ENCODE results near the gene ADAMTS17. TPM values are rescaled to one million over a fixed set of nuclear protein-coding genes. Genes with fewer than 3 reads are reported as not detected.

The ADAMTS17 gene
- total RNA-seq, 1 experiment from 2014 or later, result 1.8 TPM

DNA sequence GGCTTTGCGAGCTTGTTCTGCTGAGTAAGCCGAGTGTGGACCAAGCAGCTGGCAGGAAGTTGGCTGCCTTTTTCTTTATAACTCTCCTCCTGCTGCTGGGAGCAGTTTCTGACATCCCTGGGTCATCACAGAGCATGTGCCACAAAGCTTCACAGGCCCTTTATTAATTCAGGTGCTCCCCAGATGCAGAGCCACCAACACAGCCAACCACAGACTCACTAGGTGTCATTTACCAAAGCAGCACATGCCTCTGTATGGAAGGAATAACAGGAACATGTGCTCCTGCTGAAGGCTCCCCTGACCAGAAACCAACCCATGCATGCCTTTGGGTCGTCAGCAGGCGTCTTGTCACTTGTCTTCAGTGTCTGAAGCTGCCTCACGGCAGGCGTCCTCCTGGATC, 152.5 kb downstream of the ADAMTS17 start:
- TF ChIP-seq, protein P1, sequence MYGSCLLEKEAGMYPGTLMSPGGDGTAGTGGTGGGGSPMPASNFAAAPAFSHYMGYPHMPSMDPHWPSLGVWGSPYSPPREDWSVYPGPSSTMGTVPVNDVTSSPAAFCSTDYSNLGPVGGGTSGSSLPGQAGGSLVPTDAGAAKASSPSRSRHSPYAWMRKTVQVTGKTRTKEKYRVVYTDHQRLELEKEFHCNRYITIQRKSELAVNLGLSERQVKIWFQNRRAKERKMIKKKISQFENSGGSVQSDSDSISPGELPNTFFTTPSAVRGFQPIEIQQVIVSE (CRISPR knock-in tag; IDR thresholded peaks at IDR 0.05; ENCODE audit: borderline replicate concordance), result no peak
- TF ChIP-seq ZNF423 (CRISPR knock-in tag; IDR thresholded peaks at IDR 0.05) (no peak), NR3C1 (CRISPR knock-in tag; conservative IDR thresholded peaks at IDR 0.05; ENCODE audit: low read depth) (no peak), ZNF317 (CRISPR knock-in tag; IDR thresholded peaks at IDR 0.05; ENCODE audit: borderline replicate concordance, low read depth) (no peak), RELA (CRISPR knock-in tag; IDR thresholded peaks at IDR 0.05; ENCODE audit: borderline replicate concordance) (no peak), SMAD4 (CRISPR knock-in tag; IDR thresholded peaks at IDR 0.05) (no peak), ZNF219 (CRISPR knock-in tag; IDR thresholded peaks at IDR 0.05; ENCODE audit: borderline replicate concordance) (no peak), FOXJ3 (CRISPR knock-in tag; IDR thresholded peaks at IDR 0.05; ENCODE audit: borderline replicate concordance) (no peak), ZNF263 (CRISPR knock-in tag; IDR thresholded peaks at IDR 0.05; ENCODE audit: low read depth) (no peak), CREB1 (CRISPR knock-in tag; IDR thresholded peaks at IDR 0.05) (no peak), RORB (CRISPR knock-in tag; IDR thresholded peaks at IDR 0.05) (no peak)
- TF ChIP-seq, protein P2, sequence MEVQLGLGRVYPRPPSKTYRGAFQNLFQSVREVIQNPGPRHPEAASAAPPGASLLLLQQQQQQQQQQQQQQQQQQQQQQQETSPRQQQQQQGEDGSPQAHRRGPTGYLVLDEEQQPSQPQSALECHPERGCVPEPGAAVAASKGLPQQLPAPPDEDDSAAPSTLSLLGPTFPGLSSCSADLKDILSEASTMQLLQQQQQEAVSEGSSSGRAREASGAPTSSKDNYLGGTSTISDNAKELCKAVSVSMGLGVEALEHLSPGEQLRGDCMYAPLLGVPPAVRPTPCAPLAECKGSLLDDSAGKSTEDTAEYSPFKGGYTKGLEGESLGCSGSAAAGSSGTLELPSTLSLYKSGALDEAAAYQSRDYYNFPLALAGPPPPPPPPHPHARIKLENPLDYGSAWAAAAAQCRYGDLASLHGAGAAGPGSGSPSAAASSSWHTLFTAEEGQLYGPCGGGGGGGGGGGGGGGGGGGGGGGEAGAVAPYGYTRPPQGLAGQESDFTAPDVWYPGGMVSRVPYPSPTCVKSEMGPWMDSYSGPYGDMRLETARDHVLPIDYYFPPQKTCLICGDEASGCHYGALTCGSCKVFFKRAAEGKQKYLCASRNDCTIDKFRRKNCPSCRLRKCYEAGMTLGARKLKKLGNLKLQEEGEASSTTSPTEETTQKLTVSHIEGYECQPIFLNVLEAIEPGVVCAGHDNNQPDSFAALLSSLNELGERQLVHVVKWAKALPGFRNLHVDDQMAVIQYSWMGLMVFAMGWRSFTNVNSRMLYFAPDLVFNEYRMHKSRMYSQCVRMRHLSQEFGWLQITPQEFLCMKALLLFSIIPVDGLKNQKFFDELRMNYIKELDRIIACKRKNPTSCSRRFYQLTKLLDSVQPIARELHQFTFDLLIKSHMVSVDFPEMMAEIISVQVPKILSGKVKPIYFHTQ (CRISPR knock-in tag; IDR thresholded peaks at IDR 0.05), result no peak
- TF ChIP-seq, protein P3, sequence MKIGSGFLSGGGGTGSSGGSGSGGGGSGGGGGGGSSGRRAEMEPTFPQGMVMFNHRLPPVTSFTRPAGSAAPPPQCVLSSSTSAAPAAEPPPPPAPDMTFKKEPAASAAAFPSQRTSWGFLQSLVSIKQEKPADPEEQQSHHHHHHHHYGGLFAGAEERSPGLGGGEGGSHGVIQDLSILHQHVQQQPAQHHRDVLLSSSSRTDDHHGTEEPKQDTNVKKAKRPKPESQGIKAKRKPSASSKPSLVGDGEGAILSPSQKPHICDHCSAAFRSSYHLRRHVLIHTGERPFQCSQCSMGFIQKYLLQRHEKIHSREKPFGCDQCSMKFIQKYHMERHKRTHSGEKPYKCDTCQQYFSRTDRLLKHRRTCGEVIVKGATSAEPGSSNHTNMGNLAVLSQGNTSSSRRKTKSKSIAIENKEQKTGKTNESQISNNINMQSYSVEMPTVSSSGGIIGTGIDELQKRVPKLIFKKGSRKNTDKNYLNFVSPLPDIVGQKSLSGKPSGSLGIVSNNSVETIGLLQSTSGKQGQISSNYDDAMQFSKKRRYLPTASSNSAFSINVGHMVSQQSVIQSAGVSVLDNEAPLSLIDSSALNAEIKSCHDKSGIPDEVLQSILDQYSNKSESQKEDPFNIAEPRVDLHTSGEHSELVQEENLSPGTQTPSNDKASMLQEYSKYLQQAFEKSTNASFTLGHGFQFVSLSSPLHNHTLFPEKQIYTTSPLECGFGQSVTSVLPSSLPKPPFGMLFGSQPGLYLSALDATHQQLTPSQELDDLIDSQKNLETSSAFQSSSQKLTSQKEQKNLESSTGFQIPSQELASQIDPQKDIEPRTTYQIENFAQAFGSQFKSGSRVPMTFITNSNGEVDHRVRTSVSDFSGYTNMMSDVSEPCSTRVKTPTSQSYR (CRISPR knock-in tag; IDR thresholded peaks at IDR 0.05), result no peak
- TF ChIP-seq, protein P4, sequence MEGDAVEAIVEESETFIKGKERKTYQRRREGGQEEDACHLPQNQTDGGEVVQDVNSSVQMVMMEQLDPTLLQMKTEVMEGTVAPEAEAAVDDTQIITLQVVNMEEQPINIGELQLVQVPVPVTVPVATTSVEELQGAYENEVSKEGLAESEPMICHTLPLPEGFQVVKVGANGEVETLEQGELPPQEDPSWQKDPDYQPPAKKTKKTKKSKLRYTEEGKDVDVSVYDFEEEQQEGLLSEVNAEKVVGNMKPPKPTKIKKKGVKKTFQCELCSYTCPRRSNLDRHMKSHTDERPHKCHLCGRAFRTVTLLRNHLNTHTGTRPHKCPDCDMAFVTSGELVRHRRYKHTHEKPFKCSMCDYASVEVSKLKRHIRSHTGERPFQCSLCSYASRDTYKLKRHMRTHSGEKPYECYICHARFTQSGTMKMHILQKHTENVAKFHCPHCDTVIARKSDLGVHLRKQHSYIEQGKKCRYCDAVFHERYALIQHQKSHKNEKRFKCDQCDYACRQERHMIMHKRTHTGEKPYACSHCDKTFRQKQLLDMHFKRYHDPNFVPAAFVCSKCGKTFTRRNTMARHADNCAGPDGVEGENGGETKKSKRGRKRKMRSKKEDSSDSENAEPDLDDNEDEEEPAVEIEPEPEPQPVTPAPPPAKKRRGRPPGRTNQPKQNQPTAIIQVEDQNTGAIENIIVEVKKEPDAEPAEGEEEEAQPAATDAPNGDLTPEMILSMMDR (IDR thresholded peaks at IDR 0.05), result no peak
- TF ChIP-seq, protein P5, sequence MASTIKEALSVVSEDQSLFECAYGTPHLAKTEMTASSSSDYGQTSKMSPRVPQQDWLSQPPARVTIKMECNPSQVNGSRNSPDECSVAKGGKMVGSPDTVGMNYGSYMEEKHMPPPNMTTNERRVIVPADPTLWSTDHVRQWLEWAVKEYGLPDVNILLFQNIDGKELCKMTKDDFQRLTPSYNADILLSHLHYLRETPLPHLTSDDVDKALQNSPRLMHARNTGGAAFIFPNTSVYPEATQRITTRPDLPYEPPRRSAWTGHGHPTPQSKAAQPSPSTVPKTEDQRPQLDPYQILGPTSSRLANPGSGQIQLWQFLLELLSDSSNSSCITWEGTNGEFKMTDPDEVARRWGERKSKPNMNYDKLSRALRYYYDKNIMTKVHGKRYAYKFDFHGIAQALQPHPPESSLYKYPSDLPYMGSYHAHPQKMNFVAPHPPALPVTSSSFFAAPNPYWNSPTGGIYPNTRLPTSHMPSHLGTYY (CRISPR knock-in tag; IDR thresholded peaks at IDR 0.05), result no peak
- Mint-ChIP-seq H3K36me3 (no peaks in the 10 kb centered on the region), H3K27me3 (ENCODE audit: low read depth) (peaks cover 4% of the 10 kb centered on the region; the same call in 1 of the 2 replicates), H3K4me3 (no peak overlapping the region), H3K9me3 (no peaks in the 10 kb centered on the region), H3K4me1 (peaks cover 25% of the 10 kb centered on the region), H3K27ac (no peak overlapping the region)
- POLR2A ChIA-PET, result no interaction called here
- DNase-seq (ENCODE audit: low spot score) (no peak), ATAC-seq (no peak)
- CTCF ChIA-PET, result no interaction called here

DNA sequence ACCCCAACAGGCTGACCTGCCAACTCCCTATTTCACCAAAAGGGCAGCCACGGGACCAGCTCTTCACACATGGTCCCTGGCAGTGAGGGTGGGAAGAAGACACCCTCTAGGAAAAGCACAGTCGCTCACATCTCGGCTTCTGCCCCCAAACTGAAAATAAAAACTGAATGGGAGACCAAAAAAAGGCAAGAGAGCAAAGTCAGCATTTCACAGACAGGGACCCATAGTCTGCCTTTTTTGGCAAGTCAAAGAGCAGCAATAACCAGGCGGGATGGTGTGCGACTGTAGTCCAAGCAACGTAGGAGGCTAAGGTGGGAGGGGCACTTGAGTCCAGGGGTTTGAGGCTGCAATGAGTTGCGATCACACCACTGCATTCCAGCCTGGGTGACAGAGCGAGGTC, 154.1 kb downstream of the ADAMTS17 start:
- POLR2A ChIA-PET, result no interaction called here
- H3K27me3 Mint-ChIP-seq (ENCODE audit: low read depth), result peaks cover 4% of the 10 kb centered on the region; the same call in 1 of the 2 replicates
- H3K4me3 Mint-ChIP-seq, result no peak overlapping the region
- TF ChIP-seq FOXP1 (CRISPR knock-in tag; IDR thresholded peaks at IDR 0.05; ENCODE audit: borderline replicate concordance), result no peak
- TF ChIP-seq EMX1 (CRISPR knock-in tag; IDR thresholded peaks at IDR 0.05), result no peak
- TF ChIP-seq, protein P6, sequence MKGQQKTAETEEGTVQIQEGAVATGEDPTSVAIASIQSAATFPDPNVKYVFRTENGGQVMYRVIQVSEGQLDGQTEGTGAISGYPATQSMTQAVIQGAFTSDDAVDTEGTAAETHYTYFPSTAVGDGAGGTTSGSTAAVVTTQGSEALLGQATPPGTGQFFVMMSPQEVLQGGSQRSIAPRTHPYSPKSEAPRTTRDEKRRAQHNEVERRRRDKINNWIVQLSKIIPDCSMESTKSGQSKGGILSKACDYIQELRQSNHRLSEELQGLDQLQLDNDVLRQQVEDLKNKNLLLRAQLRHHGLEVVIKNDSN (CRISPR knock-in tag; IDR thresholded peaks at IDR 0.05), result no peak
- TF ChIP-seq, protein P7, sequence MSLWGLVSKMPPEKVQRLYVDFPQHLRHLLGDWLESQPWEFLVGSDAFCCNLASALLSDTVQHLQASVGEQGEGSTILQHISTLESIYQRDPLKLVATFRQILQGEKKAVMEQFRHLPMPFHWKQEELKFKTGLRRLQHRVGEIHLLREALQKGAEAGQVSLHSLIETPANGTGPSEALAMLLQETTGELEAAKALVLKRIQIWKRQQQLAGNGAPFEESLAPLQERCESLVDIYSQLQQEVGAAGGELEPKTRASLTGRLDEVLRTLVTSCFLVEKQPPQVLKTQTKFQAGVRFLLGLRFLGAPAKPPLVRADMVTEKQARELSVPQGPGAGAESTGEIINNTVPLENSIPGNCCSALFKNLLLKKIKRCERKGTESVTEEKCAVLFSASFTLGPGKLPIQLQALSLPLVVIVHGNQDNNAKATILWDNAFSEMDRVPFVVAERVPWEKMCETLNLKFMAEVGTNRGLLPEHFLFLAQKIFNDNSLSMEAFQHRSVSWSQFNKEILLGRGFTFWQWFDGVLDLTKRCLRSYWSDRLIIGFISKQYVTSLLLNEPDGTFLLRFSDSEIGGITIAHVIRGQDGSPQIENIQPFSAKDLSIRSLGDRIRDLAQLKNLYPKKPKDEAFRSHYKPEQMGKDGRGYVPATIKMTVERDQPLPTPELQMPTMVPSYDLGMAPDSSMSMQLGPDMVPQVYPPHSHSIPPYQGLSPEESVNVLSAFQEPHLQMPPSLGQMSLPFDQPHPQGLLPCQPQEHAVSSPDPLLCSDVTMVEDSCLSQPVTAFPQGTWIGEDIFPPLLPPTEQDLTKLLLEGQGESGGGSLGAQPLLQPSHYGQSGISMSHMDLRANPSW (CRISPR knock-in tag; conservative IDR thresholded peaks at IDR 0.05; ENCODE audit: low read depth), result no peak
- TF ChIP-seq, protein P8, sequence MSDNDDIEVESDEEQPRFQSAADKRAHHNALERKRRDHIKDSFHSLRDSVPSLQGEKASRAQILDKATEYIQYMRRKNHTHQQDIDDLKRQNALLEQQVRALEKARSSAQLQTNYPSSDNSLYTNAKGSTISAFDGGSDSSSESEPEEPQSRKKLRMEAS (CRISPR knock-in tag; IDR thresholded peaks at IDR 0.05), result no peak
- TF ChIP-seq JAZF1 (CRISPR knock-in tag; IDR thresholded peaks at IDR 0.05), result no peak

More for the DNA sequence above, 154.1 kb downstream of the ADAMTS17 start:
- H3K36me3 Mint-ChIP-seq, result no peaks in the 10 kb centered on the region
- DNase-seq (ENCODE audit: low spot score) (no peak), ATAC-seq (no peak)
- H3K4me1 Mint-ChIP-seq, result peaks cover 23% of the 10 kb centered on the region
- CTCF ChIA-PET, result no interaction called here
- no peaks in the 10 kb centered on the region for H3K9me3 Mint-ChIP-seq
- no peak overlapping the region for H3K27ac Mint-ChIP-seq
